Subcutaneous adipose tissue (tissue), 4 donors: ENCODE data around the gene TECTB. TPM values are rescaled to one million over a fixed set of nuclear protein-coding genes. Genes with fewer than 3 reads are reported as not detected.

Experiments used
- CTCF ChIP-seq: fragments of 450-650 bp; IDR thresholded peaks from one replicate; pipeline ENCODE4 v1.5.1; 2016; ENCODE audit warnings: low read depth, mild to moderate bottlenecking, control low read depth, antibody characterized with exemption, moderate library complexity
- total RNA-seq, 4 donors: library from RNA; depleted of rRNA; stranded (reverse); fragments of >200 nt; gene quantifications; one replicate each; pipeline ENCODE4 v1.1.0, GENCODE V29; 2016

Gene TECTB
- total RNA-seq, 4 donors from 2014 or later = not detected

- TF ChIP-seq CTCF = no peak
Measured at GRCh38 chr10:112271982-112272381, 11.2 kb upstream of the TECTB start.

- no peak for TF ChIP-seq CTCF
Measured at GRCh38 chr10:112274831-112275230, 8.4 kb upstream of the TECTB start.

GRCh38 chr10:112275512-112276245 is 7.5 kb upstream of the TECTB start:
- TF ChIP-seq CTCF = no peak

- no peak for TF ChIP-seq CTCF
Measured at GRCh38 chr10:112278871-112279270, 4.3 kb upstream of the TECTB start.

- TF ChIP-seq CTCF = no peak
Measured at GRCh38 chr10:112279433-112279832, 3.8 kb upstream of the TECTB start.

GRCh38 chr10:112280205-112280921 is 2.8 kb upstream of the TECTB start:
- TF ChIP-seq CTCF = no peak

GRCh38 chr10:112282086-112282485 is 1.1 kb upstream of the TECTB start:
- TF ChIP-seq CTCF = no peak
